Activated naive CD4-positive, alpha-beta T cell treated with anti-CD3 and anti-CD28 coated beads, Interleukin-2, amount 10 ng/mL, durations not matched to agents 7 days and 5 days (primary cell): ENCODE measurements around the gene PTPN20.

Experiments used
- CTCF ChIA-PET: fragments of 350-600 bp; sonication (Branson Sonifier 250); formaldehyde crosslinking; loops from one replicate; lab custom pipeline; 2021; ENCODE audit warnings: antibody characterized with exemption; lab: Charles Lee
- DNase-seq: peaks from one replicate; pipeline ENCODE4 v3.0.0-alpha.2; 2020
- H3K27ac Mint-ChIP-seq: one replicate; pipeline ENCODE4 v1.8.0; 2021; ENCODE audit warnings: mild to moderate bottlenecking, moderate library complexity, mixed read lengths
- H3K27me3 Mint-ChIP-seq: one replicate; pipeline ENCODE4 v1.8.0; 2021; ENCODE audit warnings: mild to moderate bottlenecking, mixed read lengths
- H3K36me3 Mint-ChIP-seq: one replicate; pipeline ENCODE4 v1.8.0; 2021; ENCODE audit warnings: mixed read lengths
- H3K4me1 Mint-ChIP-seq: one replicate; pipeline ENCODE4 v1.8.0; 2021; ENCODE audit warnings: mixed read lengths
- H3K4me3 Mint-ChIP-seq: one replicate; pipeline ENCODE4 v1.8.0; 2021; ENCODE audit warnings: mild to moderate bottlenecking, moderate library complexity, mixed read lengths
- H3K9me3 Mint-ChIP-seq: one replicate; pipeline ENCODE4 v1.8.0; 2021; ENCODE audit warnings: mixed read lengths

The PTPN20 gene

DNA sequence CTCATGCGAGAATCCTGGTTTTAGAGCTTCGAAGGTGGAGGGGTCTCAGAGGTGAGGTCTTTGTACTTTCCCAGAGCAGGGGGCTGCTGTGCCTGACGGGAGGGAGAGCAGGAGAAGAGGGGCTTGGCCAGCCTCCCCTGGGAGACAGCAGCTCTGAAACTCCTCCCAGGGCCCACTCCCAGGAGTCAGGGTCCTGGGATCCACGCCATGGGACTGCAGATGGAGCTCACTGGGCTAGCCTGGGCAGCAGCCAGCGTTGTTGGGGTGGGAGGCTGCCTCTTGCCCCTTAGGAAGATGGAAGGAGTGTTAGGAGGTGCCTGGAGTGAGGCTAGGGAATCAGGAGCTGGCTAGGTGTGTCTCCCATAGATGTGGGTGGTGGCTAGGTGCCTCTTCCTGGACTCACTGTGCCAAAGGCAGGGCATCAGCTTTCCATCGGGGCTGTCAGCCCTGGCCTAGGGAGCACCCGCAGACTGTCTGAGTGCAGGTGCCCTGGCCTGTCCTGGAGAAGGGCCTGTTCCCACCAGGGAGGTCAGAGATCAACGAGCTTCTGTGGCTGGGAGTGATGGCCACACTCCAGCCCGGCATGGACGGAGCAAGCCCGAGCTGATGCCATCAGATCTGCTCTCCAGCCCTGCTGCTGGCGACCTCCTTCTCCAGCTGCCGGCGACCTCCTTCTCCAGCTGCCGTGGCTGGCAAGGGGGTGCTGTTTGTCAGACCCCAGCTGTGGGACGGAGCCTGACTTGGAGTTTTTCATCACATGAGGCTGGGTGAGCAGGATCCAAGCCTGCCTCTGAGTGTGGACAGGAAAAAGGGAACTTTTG, 111.3 kb downstream of the PTPN20 start:
- Mint-ChIP-seq H3K36me3 (no peaks in the 10 kb centered on the region), H3K9me3 (no peaks in the 10 kb centered on the region), H3K27ac (no peak overlapping the region), H3K27me3 (peaks cover 3% of the 10 kb centered on the region), H3K4me1 (no peaks in the 10 kb centered on the region), H3K4me3 (no peak overlapping the region)
- CTCF ChIA-PET = interaction anchor here (0.9 to 2.0 kb wide), 6 partner anchors 9 to 1187 kb away, joined by 3 to 10 read pairs (median 4); no protein-coding TSS in a partner anchor
- no peak for DNase-seq

DNA sequence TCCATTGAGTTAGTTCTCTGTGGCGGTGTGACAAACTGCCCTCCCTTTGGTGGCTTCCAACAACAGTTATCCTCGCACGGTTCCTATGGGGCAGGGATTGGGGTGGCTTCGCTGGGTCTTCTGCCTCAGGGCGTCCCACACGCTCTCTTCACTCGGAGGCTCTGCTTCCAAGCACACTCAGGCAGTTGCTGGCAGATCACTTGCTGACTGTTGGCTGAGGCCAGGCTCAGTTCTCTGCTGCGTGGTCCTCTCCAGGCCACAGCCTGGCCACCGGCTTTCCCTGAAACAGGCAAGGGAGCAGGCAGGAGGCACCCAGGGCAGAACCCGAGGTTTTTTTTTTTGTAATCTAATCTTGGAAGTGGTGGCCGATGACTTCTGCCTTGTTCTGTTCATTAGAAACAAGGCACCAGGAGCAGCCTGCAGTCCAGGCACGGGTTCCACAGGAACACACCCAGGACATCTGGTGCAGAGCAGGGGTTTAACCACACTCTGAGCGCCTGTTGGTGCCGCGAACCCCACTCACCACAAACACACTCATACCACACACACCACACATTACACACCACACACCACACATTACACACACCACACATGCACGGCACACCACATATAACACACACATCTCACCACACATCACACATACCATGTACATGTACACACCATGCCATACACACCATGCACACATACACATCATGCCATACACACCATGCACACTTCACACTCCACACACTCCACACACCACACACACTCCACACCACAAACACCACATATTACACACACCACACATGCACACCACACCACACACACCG, 112.2 kb downstream of the PTPN20 start:
- H3K36me3 Mint-ChIP-seq = no peaks in the 10 kb centered on the region
- no peak for DNase-seq

DNA sequence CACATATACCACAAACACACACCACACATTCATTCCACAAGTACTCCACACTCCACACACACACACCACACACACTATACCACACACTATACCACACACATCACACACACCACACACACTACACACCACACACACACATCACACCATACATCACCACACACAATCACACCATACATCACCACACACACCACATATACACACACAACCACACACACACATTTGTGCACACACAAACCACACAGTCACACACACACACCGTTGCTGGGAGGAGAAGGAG, 112.8 kb downstream of the PTPN20 start:
- DNase-seq = no peak
- H3K27ac Mint-ChIP-seq = no peak overlapping the region
- peaks cover 3% of the 10 kb centered on the region for H3K27me3 Mint-ChIP-seq
- no peaks in the 10 kb centered on the region for H3K9me3 Mint-ChIP-seq
- CTCF ChIA-PET = interaction anchor here (0.9 to 4.2 kb wide), 11 partner anchors 16 to 335 kb away, joined by 3 to 78 read pairs (median 6); no protein-coding TSS in a partner anchor
- no peaks in the 10 kb centered on the region for H3K4me1 Mint-ChIP-seq
- no peak overlapping the region for H3K4me3 Mint-ChIP-seq
- H3K36me3 Mint-ChIP-seq = no peaks in the 10 kb centered on the region

More for the DNA sequence above, 112.2 kb downstream of the PTPN20 start:
- peaks cover 3% of the 10 kb centered on the region for H3K27me3 Mint-ChIP-seq
- no peaks in the 10 kb centered on the region for H3K9me3 Mint-ChIP-seq
- no peak overlapping the region for H3K4me3 Mint-ChIP-seq
- CTCF ChIA-PET = interaction anchor here (1.2 to 4.2 kb wide), 5 partner anchors 17 to 1186 kb away, joined by 3 to 78 read pairs (median 10); no protein-coding TSS in a partner anchor
- H3K27ac Mint-ChIP-seq = no peak overlapping the region
- no peaks in the 10 kb centered on the region for H3K4me1 Mint-ChIP-seq

DNA sequence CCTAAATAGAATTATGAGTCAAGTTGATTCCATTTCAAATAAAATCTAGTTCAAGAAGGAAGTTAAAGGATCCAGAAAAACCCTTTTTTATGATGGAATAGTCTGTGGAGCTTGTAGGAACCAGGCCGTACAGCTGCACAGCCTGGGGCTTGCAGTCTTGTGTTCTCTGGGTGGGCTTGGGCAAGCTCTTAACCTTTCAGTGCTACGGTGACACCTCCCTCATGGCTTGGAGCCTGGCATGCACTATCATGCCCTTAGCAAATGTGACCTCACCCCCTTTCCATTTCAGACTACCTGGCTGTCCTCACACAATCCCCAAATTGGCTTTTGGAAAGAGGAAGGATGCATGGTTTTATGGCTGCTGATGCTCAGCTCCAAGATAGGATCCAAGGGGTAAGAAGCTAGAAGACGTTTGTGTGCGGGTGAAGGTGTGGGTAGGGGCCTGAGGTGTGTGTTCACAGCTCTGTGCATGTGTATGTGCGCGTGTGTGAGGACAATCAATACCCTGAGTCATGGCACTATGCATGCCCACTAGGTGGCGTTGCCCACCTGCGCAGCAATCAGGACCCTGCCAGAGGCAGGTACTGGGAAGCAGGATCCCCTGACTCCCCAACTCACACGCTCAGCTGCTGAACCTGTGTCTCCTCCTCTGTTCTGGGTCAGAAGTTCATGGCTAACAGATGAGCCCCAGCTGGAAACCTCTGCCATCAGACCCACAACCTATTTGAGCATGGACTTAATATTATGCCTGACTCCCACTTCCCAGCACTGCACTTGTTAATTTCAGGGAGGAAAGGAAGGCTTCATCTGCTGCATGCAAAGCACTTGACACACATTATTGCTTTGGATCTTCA, 113.4 kb downstream of the PTPN20 start:
- Mint-ChIP-seq H3K4me3 (no peak overlapping the region), H3K27me3 (peaks cover 3% of the 10 kb centered on the region), H3K36me3 (no peaks in the 10 kb centered on the region), H3K4me1 (no peaks in the 10 kb centered on the region), H3K27ac (no peak overlapping the region), H3K9me3 (no peaks in the 10 kb centered on the region)
- CTCF ChIA-PET = interaction anchor here (0.7 to 4.2 kb wide), 29 partner anchors 10 to 359 kb away, joined by 3 to 78 read pairs (median 4); partner anchors contain the start of gene ZNF488
- DNase-seq = peak; percentile 81

DNA sequence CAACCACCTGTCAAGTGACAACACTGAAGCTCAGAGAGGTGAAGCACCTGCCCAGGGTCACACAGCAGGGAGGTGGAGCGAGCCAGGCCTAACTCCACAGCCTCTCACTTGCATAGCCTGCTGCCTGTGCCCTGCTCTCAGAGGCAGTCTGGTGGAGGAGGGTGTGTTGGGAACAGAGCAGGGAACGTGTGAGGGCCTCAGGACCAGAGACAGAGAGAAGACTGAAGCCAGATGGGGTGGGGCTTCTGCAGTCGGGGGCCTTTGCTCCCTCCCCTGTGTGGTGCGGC, 114.0 kb downstream of the PTPN20 start:
- CTCF ChIA-PET = interaction anchor here (0.9 to 4.2 kb wide), 24 partner anchors 9 to 358 kb away, joined by 3 to 78 read pairs (median 4); partner anchors contain the start of gene ZNF488
- no peak overlapping the region for H3K4me3 Mint-ChIP-seq
- H3K36me3 Mint-ChIP-seq = no peaks in the 10 kb centered on the region
- peaks cover 3% of the 10 kb centered on the region for H3K27me3 Mint-ChIP-seq
- H3K4me1 Mint-ChIP-seq = no peaks in the 10 kb centered on the region
- no peak overlapping the region for H3K27ac Mint-ChIP-seq
- H3K9me3 Mint-ChIP-seq = no peaks in the 10 kb centered on the region
- DNase-seq = no peak

DNA sequence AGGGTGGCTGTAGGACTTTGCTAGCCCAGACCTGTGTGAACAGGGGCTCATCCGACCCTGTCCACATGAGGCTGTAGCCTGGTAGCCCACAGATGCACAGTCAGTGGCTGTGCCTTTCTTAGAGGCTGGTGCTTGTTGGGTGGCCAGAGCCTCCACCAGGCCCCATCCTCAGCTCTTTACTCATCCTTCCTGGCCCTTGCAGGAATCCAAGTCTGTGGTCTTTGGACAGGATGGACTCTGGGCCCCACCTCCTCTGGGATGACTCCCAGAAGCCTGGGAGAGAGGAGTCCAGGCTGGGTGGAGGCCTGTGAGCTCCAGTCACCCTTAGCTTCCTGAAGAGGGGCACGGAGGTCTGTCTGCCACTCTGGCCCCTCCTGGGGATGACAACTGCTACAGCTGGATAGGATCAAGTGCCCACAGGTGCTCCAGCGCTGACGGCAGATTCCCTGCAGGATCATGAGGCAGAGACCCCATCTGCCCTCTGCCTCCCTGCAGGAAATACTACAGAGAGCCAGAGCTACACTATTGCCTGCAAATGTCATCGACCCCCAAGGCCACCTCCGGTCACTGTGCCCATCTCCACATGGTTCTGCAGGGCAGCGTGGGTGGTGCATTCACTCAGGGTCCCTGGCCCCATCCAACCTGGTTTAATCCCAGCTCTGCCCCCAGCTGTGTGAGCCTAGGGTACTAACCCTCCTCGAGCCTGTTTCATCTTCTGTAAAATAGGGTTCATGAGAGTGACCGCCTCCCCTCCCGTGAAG, 114.5 kb downstream of the PTPN20 start:
- peaks cover 3% of the 10 kb centered on the region for H3K27me3 Mint-ChIP-seq
- no peak overlapping the region for H3K4me3 Mint-ChIP-seq
- no peak for DNase-seq
- no peaks in the 10 kb centered on the region for H3K4me1 Mint-ChIP-seq
- CTCF ChIA-PET = interaction anchor here (0.9 to 4.2 kb wide), 15 partner anchors 9 to 336 kb away, joined by 3 to 78 read pairs (median 5); no protein-coding TSS in a partner anchor
- no peaks in the 10 kb centered on the region for H3K9me3 Mint-ChIP-seq
- no peaks in the 10 kb centered on the region for H3K36me3 Mint-ChIP-seq
- no peak overlapping the region for H3K27ac Mint-ChIP-seq

DNA sequence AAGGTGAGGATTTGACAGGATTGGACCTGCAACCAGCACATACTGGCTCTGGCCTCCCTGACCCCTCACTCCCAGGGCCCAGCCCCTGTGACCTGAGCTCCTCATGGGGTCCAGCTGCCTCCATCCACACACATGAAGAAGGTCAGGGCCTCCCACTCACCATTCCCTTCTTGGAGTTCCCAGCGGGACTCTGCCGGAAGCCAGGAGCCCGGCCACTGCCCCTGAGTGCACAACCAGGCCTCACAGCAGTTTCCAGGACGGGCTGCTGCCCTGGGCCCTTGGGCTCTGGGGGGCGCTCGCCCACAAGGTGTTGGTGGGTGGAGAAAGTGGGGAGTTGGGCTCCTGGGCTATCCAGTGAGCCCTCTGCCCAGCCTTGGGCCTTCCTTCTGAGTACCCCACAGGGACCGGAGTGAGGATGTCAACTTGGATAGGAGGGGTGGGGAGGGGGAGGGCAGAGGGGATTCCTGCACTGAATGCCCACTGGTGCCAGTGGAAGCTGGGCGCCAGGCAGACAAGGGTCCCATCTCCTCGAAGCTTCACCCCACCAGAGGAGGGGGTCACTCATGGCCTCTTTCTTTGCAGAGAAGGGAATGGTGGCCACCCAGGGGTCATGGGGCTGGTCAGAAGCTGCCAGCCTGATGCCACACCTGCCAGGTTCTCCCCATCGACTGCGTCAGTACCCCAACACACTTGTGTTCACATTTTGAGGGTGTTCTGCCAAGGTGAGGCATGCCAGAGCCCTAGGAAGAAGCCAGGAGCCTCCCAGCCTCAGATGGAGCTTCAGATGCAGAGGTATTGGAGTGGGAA, 115.3 kb downstream of the PTPN20 start:
- Mint-ChIP-seq H3K4me3 (no peak overlapping the region), H3K36me3 (no peaks in the 10 kb centered on the region), H3K27ac (no peak overlapping the region), H3K9me3 (no peaks in the 10 kb centered on the region), H3K4me1 (no peaks in the 10 kb centered on the region), H3K27me3 (peaks cover 3% of the 10 kb centered on the region)
- no peak for DNase-seq
- CTCF ChIA-PET = interaction anchor here (1.8 to 4.2 kb wide), 7 partner anchors 8 to 314 kb away, joined by 5 to 78 read pairs (median 10); no protein-coding TSS in a partner anchor

DNA sequence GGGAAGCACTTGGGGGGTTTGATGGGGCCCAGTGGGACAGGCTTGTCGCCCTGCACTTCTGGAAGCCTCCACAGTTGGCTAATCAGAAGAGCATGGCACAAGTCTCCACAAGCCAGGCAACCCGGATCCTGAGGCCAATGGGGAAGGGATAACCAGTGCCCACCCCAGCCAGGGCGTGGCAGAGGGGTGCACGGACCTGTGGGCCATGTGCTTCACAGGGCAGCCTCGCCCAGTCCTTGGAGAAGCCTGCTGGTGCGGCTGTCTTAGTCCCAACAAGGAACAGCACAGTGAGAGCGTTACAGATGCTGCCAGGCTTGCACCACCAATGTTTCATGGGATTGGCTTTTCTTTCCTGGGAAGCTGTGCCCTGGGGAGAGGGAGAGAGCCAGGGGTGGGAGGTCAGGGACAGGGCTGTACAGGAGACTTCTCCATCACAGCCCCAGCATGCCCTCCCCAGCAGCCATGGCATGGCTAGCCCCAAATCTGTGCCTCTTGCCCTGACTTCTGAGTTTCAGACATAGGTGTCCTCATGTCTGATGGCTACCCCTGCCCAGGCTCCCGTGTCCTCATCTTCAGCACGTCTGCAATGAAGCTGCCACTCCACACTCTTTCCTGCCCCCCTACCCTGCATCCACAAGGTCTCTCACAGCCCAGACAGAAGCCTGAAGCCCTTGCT, 116.0 kb downstream of the PTPN20 start:
- H3K4me1 Mint-ChIP-seq = no peaks in the 10 kb centered on the region
- H3K27ac Mint-ChIP-seq = no peak overlapping the region
- no peak for DNase-seq
- H3K36me3 Mint-ChIP-seq = no peaks in the 10 kb centered on the region
- CTCF ChIA-PET = interaction anchor here (0.8 to 4.2 kb wide), 3 partner anchors 21 to 315 kb away, joined by 3 to 78 read pairs (median 40); no protein-coding TSS in a partner anchor
- H3K4me3 Mint-ChIP-seq = no peak overlapping the region
- H3K9me3 Mint-ChIP-seq = no peaks in the 10 kb centered on the region
- H3K27me3 Mint-ChIP-seq = peaks cover 4% of the 10 kb centered on the region

DNA sequence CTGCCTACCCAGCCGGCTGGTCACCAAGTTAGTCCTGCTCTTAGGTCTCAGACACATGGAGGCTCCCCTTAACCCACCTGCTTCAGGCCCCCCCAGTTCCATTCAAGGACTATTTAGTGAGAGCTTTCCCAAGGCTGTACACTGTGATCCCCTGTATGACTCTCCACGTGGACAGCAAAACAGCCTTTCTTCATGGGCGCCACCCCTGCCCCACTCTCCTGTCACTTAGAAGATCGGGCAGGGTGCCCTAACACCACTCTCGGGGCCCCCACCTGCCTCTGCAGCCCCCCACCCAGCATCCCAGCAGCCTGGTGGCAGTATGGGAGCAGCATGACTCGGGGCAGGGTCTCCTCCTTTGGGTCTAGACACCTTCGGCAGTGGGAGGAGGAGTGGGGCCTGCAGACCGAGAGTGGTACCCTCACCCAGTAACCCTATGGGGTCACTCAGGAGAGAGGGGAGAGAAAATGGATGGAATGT, 116.6 kb downstream of the PTPN20 start:
- no peak overlapping the region for H3K27ac Mint-ChIP-seq
- CTCF ChIA-PET = interaction anchor here (0.8 to 4.2 kb wide), 2 partner anchors 285 to 315 kb away, joined by 3 to 78 read pairs; no protein-coding TSS in a partner anchor

DNA sequence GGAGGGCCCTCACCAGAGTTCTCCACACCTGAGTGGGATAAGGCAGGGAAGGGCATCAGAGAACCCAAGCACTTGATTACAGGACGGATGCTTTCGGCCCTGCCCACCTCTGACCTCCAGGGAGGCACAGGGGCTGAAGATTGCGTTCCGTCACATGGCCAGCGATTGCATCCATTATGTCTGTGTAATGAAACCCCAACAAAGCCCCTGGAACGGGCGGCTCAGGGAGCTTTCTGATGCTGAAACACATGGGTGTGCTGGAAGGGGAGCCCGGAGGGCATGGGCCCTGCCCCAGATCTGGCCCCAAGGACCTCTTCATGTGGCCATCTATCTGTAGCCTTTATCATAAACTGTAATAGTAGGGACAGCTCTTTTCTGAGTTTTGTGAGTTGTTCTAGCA, 117.2 kb downstream of the PTPN20 start:
- Mint-ChIP-seq H3K9me3 (no peaks in the 10 kb centered on the region), H3K36me3 (no peaks in the 10 kb centered on the region), H3K4me3 (no peak overlapping the region), H3K4me1 (no peaks in the 10 kb centered on the region), H3K27ac (no peak overlapping the region), H3K27me3 (peaks cover 3% of the 10 kb centered on the region)
- CTCF ChIA-PET = interaction anchor here (0.7 kb wide), 1 partner anchor 283 kb away, joined by 3 read pairs; no protein-coding TSS in a partner anchor
- DNase-seq = no peak

More for the DNA sequence above, 116.6 kb downstream of the PTPN20 start:
- no peak for DNase-seq
- H3K4me3 Mint-ChIP-seq = no peak overlapping the region
- no peaks in the 10 kb centered on the region for H3K9me3 Mint-ChIP-seq
- H3K4me1 Mint-ChIP-seq = no peaks in the 10 kb centered on the region
- H3K27me3 Mint-ChIP-seq = peaks cover 3% of the 10 kb centered on the region
- H3K36me3 Mint-ChIP-seq = no peaks in the 10 kb centered on the region

DNA sequence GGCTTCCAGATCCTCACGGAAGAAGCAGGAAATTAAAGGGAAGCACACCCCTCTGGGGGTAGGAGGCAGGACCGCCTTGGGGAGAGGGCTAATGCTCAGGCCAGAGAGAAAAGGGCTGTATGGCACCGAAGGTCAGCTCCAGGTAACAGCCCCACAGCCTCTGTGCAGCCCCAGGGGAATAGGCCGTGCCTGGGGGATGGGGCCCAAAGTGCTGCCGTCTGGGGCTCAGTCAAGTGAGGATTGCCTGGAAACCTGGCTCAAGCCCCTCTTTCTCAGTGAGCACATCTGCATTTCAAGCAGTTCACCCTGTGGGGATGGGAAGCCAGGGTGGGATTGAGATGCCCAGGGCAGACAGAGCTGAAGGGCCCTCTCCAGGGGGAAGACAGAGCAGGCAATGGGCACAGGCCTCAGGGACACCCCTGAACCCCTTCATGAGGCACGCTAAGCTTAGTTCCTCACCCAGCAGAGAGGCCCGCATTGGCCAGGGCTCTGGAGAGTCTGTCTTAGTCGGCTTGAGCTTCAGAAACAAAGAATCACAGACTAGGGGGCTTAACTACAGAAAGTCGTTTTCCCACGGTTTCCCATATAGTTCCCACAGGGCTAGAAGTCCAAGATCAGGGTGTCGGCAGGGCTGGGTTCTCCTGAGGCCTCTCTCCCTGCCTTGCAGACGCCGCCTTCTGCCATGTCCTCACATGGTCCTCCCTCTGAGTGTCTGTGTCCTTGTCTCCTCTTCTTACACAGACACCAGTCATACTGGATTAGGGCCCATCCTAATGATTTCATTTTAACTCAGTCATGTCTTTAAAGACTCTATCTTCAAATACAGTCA, 118.2 kb downstream of the PTPN20 start:
- H3K27me3 Mint-ChIP-seq = peaks cover 3% of the 10 kb centered on the region
- CTCF ChIA-PET = interaction anchor here (0.7 kb wide), 1 partner anchor 282 kb away, joined by 3 read pairs; no protein-coding TSS in a partner anchor
- no peaks in the 10 kb centered on the region for H3K9me3 Mint-ChIP-seq
- DNase-seq = no peak
- H3K4me3 Mint-ChIP-seq = no peak overlapping the region
- no peak overlapping the region for H3K27ac Mint-ChIP-seq
- H3K4me1 Mint-ChIP-seq = no peaks in the 10 kb centered on the region
- H3K36me3 Mint-ChIP-seq = no peaks in the 10 kb centered on the region
